GM21526 (cell line): ENCODE results near the gene ABLIM2.

Source experiments
- ATAC-seq: cut with Tn5 transposase; IDR thresholded peaks from one replicate; pipeline ENCODE4 v1.9.1; 2021; ENCODE audit warnings: moderate library complexity; ENCODE audit not compliant: unreplicated experiment, low FRiP score

Gene ABLIM2

GRCh38 chr4:8160572-8160971 lies 2.0 kb upstream of the ABLIM2 start:
- ATAC-seq, result no peak

GRCh38 chr4:8160233-8160560 lies 1.6 kb upstream of the ABLIM2 start:
- no peak for ATAC-seq

- ATAC-seq, result no peak
Observed at GRCh38 chr4:8159537-8160232, 1.1 kb upstream of the ABLIM2 start.

GRCh38 chr4:8157944-8158709 lies 486 bp downstream of the ABLIM2 start:
- no peak for ATAC-seq

- ATAC-seq, result no peak
Observed at GRCh38 chr4:8157496-8157895, 1.1 kb downstream of the ABLIM2 start.

GRCh38 chr4:8156617-8157016 lies 2.0 kb downstream of the ABLIM2 start:
- ATAC-seq, result no peak

- no peak for ATAC-seq
Observed at GRCh38 chr4:8155660-8156421, 2.8 kb downstream of the ABLIM2 start.

GRCh38 chr4:8155048-8155447 lies 3.6 kb downstream of the ABLIM2 start:
- ATAC-seq, result no peak

- no peak for ATAC-seq
Observed at GRCh38 chr4:8153441-8153840, 5.2 kb downstream of the ABLIM2 start.

- no peak for ATAC-seq
Observed at GRCh38 chr4:8152865-8153257, 5.8 kb downstream of the ABLIM2 start.

GRCh38 chr4:8152090-8152864 lies 6.3 kb downstream of the ABLIM2 start:
- ATAC-seq, result no peak

- no peak for ATAC-seq
Observed at GRCh38 chr4:8151165-8151650, 7.4 kb downstream of the ABLIM2 start.

- ATAC-seq, result no peak
Observed at GRCh38 chr4:8150152-8151090, 8.2 kb downstream of the ABLIM2 start.

GRCh38 chr4:8149664-8150063 lies 8.9 kb downstream of the ABLIM2 start:
- no peak for ATAC-seq

GRCh38 chr4:8148785-8149435 lies 9.7 kb downstream of the ABLIM2 start:
- ATAC-seq, result no peak

- no peak for ATAC-seq
Observed at GRCh38 chr4:8148159-8148558, 10.5 kb downstream of the ABLIM2 start.

GRCh38 chr4:8147231-8147970 lies 11.2 kb downstream of the ABLIM2 start:
- ATAC-seq, result no peak

- ATAC-seq, result no peak
Observed at GRCh38 chr4:8146157-8146556, 12.5 kb downstream of the ABLIM2 start.
